Thoracic aorta (tissue), 2 donors: ENCODE measurements around the gene SGTA. TPM values are rescaled to one million over a fixed set of nuclear protein-coding genes. Genes with fewer than 3 reads are reported as not detected.

Experiments used
- ATAC-seq: fragments of 150-250 bp; one replicate; pipeline ENCODE4 v1.8.0; 2017; ENCODE audit warnings: low read depth; ENCODE audit not compliant: insufficient number of reproducible peaks, low FRiP score
- DNase-seq: peaks from one replicate; pipeline ENCODE4 v3.0.0-alpha.2; 2020; ENCODE audit warnings: low spot score
- H3K27ac ChIP-seq, 2 donors: fragments of 200-600 bp; sonication (generic); 1 replicate in 1 of 2; 2 replicates in 1 of 2; pipeline ENCODE4 v1.5.1; 2016; ENCODE audit warnings: mild to moderate bottlenecking in 2 of 2, moderate library complexity in 2 of 2
- H3K27me3 ChIP-seq: fragments of 200-600 bp; sonication (generic); replicated peaks from 2 replicates; pipeline ENCODE4 v1.6.0; 2016; ENCODE audit warnings: mild to moderate bottlenecking; ENCODE audit not compliant: insufficient read depth
- H3K36me3 ChIP-seq: fragments of 200-600 bp; sonication (generic); one replicate; pipeline ENCODE4 v1.5.1; 2016
- H3K4me1 ChIP-seq, 2 donors: fragments of 200-600 bp; sonication (generic); 1 replicate in 1 of 2; 2 replicates in 1 of 2; pipeline versions ENCODE4 v1.5.1 to v1.6.0; 2016; ENCODE audit warnings: low read depth in 2 of 2, mild to moderate bottlenecking in 1 of 2; ENCODE audit not compliant: control insufficient read depth in 1 of 2
- H3K4me3 ChIP-seq: fragments of 200-600 bp; sonication (generic); 2 replicates; pipeline ENCODE4 v1.5.1; 2016; ENCODE audit warnings: mild to moderate bottlenecking
- H3K9me3 ChIP-seq: fragments of 200-600 bp; sonication (generic); 2 replicates; pipeline ENCODE4 v1.5.1; 2016
- CTCF ChIP-seq: fragments of 200-600 bp; sonication (generic); IDR thresholded peaks from one replicate; pipeline ENCODE4 v1.5.1; 2019; ENCODE audit warnings: antibody characterized with exemption
- total RNA-seq, 2 donors: library from RNA; depleted of rRNA; stranded (reverse); fragments of >200 nt; gene quantifications; one replicate each; pipeline versions ENCODE4 v1.1.0 to v1.2.3, GENCODE V29; 2016

Gene SGTA
- 10 to 100 TPM; 43.7 to 46.4 TPM for total RNA-seq

- no peaks in the 10 kb centered on the region for H3K36me3 ChIP-seq
- no peaks in the 10 kb centered on the region for H3K27me3 ChIP-seq
- peak within 1 kb of the TSS; percentile 80 to 81 for H3K27ac ChIP-seq
- DNase-seq (peak; percentile 97), ATAC-seq (peak; percentile 98)
- peaks cover 11 to 47% of the 10 kb centered on the region in 2 donors for H3K4me1 ChIP-seq
- peak within 1 kb of the TSS; percentile 88 for H3K4me3 ChIP-seq
- no peaks in the 10 kb centered on the region for H3K9me3 ChIP-seq
- TF ChIP-seq CTCF: peak; percentile 42
These were observed at the start of gene SGTA for GRCh38 chr19:2782936-2783780. Gene SGTA (minus strand): TSS chr19:2783273. CDS start chr19:2769068, 14,205 bp downstream.

- Histone ChIP-seq H3K4me1 (no peaks in the 10 kb centered on the region), H3K36me3 (peaks cover 19% of the 10 kb centered on the region), H3K27ac (no peak overlapping the region), H3K9me3 (peaks cover 12% of the 10 kb centered on the region), H3K27me3 (no peaks in the 10 kb centered on the region), H3K4me3 (no peak overlapping the region)
- DNase-seq (no peak), ATAC-seq (no peak)
- no peak for TF ChIP-seq CTCF
These were observed 44.9 kb upstream of the SGTA start for GRCh38 chr19:2827840-2828489.

GRCh38 chr19:2827022-2827421 lies 43.9 kb upstream of the SGTA start:
- no peak for DNase-seq
- ATAC-seq: no peak
- Histone ChIP-seq H3K4me3 (no peak overlapping the region), H3K36me3 (peaks cover 10% of the 10 kb centered on the region), H3K4me1 (no peaks in the 10 kb centered on the region), H3K9me3 (peaks cover 5% of the 10 kb centered on the region), H3K27me3 (no peaks in the 10 kb centered on the region), H3K27ac (no peak overlapping the region)
- TF ChIP-seq CTCF: no peak

GRCh38 chr19:2824129-2824528 lies 41.1 kb upstream of the SGTA start:
- H3K36me3 ChIP-seq: peaks cover 10% of the 10 kb centered on the region
- no peak for DNase-seq

More at GRCh38 chr19:2824129-2824528, 41.1 kb upstream of the SGTA start:
- Histone ChIP-seq H3K27me3 (no peaks in the 10 kb centered on the region), H3K27ac (no peak overlapping the region), H3K4me1 (peaks cover 6 to 12% of the 10 kb centered on the region in 2 donors), H3K4me3 (no peak overlapping the region), H3K9me3 (no peaks in the 10 kb centered on the region)
- no peak for ATAC-seq
- TF ChIP-seq CTCF: no peak
